HG03025 (cell line): ENCODE results near the gene SLC2A5.

ENCODE experiments used
- ATAC-seq: cut with Tn5 transposase; IDR thresholded peaks from one replicate; pipeline ENCODE4 v1.9.1; 2021; ENCODE audit warnings: mild to moderate bottlenecking, moderate library complexity; ENCODE audit not compliant: unreplicated experiment, low FRiP score

The SLC2A5 gene

GRCh38 chr1:8986814-8987190, 82.6 kb downstream of the SLC2A5 start:
- ATAC-seq: no peak

DNA sequence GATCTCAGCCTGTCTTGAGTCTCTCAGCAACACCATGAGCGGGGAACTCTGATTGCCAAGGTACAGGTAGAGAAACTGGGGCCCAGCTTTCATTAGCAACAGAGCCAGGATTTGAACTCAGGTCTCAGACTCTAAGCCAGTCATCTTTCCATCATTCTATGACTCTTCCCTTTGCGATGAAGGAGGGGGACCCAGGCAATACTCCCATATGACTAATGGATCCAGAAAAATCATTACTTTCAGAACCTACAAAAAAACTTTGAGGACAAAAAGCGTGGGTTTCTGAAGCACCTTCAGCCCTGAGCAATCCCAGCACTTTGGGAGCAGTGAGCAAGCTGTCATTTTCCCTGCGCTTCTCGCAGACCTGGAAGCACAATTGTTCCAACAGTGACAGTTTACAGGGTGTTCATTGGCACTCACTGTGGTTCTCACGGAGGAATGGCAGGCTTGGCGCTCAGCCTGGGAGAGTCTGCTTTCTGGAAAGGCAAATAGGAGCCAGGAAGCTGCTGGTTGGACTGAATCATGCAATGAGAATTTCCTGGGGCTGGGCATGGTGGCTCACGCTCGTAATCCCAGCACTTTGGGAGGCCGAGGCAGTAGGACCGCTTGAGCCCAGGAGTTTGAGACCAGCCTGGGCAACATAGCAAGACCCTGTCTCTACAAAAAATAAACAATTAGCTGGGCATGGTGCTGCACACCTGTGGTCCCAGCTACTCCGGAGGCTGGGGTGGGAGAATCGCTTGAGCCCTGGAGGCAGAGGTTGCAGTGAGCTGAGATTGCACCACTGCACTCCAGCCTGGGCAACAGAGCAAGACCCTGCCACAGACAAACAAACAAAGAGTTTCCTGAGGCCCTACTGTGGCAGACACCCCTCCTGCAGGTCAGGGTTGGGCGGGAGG, 83.3 kb downstream of the SLC2A5 start:
- no peak for ATAC-seq
